GM23338 (cell line): ENCODE measurements around the gene IGF2BP1. TPM values are rescaled to one million over a fixed set of nuclear protein-coding genes. Genes with fewer than 3 reads are reported as not detected.

Source experiments
- ATAC-seq: fragments of 200-7000 bp; cut with Tn5 transposase; 3 replicates; pipeline ENCODE4 v1.9.1; 2020
- DNase-seq: peaks from one replicate; pipeline ENCODE4 v3.0.0-alpha.2; 2015; ENCODE audit warnings: low spot score
- H2AFZ ChIP-seq: fragments of 200-600 bp; sonication (generic); 2 replicates; pipeline ENCODE4 v1.8.0; 2016; ENCODE audit warnings: antibody characterized with exemption, mild to moderate bottlenecking, moderate library complexity
- H3F3A ChIP-seq: fragments of 200-600 bp; sonication (generic); replicated peaks from 2 replicates; pipeline ENCODE4 v1.8.0; 2017; ENCODE audit warnings: antibody characterized with exemption, mixed run types, low read depth
- H3K27ac ChIP-seq: fragments of 200-600 bp; sonication (generic); 2 replicates; pipeline ENCODE4 v1.6.1; 2016; ENCODE audit warnings: low read depth
- H3K27me3 ChIP-seq: fragments of 200-600 bp; sonication (generic); 2 replicates; pipeline ENCODE4 v1.8.0; 2016; ENCODE audit warnings: mild to moderate bottlenecking, mixed run types, moderate library complexity; ENCODE audit not compliant: insufficient read depth
- H3K36me3 ChIP-seq: fragments of 200-600 bp; sonication (generic); 2 replicates; pipeline ENCODE4 v1.8.0; 2016; ENCODE audit warnings: mild to moderate bottlenecking; ENCODE audit not compliant: insufficient read depth
- H3K4me1 ChIP-seq: fragments of 200-600 bp; sonication (generic); 2 replicates; pipeline ENCODE4 v1.8.0; 2016; ENCODE audit warnings: mild to moderate bottlenecking, moderate library complexity; ENCODE audit not compliant: insufficient read depth
- H3K4me2 ChIP-seq: fragments of 200-600 bp; sonication (generic); 2 replicates; pipeline ENCODE4 v1.7.1; 2017; ENCODE audit warnings: mixed run types
- H3K4me3 ChIP-seq: fragments of 200-600 bp; sonication (generic); 2 replicates; pipeline ENCODE4 v1.6.1; 2016; ENCODE audit warnings: mixed run types
- H3K79me2 ChIP-seq: fragments of 200-600 bp; sonication (generic); replicated peaks from 2 replicates; pipeline ENCODE4 v1.8.0; 2017; ENCODE audit warnings: mild to moderate bottlenecking; ENCODE audit not compliant: insufficient read depth
- H3K9me2 ChIP-seq: fragments of 200-600 bp; sonication (generic); 2 replicates; pipeline ENCODE4 v1.8.0; 2017; ENCODE audit not compliant: insufficient read depth
- H4K20me1 ChIP-seq: fragments of 200-600 bp; sonication (generic); replicated peaks from 2 replicates; pipeline ENCODE4 v1.8.0; 2017; ENCODE audit warnings: mild to moderate bottlenecking; ENCODE audit not compliant: insufficient read depth
- H3K27ac Mint-ChIP-seq: 2 replicates; pipeline ENCODE4 v1.8.0; 2020; ENCODE audit warnings: inconsistent platforms, mild to moderate bottlenecking, moderate library complexity, mixed read lengths
- H3K27me3 Mint-ChIP-seq: 3 replicates; pipeline ENCODE4 v1.8.0; 2022; ENCODE audit warnings: low read depth, mild to moderate bottlenecking, moderate library complexity, mixed read lengths, inconsistent platforms; ENCODE audit not compliant: insufficient read depth, poor library complexity
- H3K36me3 Mint-ChIP-seq: 3 replicates; pipeline ENCODE4 v1.8.0; 2021; ENCODE audit warnings: low read depth, mild to moderate bottlenecking, inconsistent platforms, moderate library complexity, mixed read lengths
- H3K4me1 Mint-ChIP-seq: 3 replicates; pipeline ENCODE4 v1.8.0; 2020; ENCODE audit warnings: mild to moderate bottlenecking, inconsistent platforms, mixed read lengths
- H3K4me3 Mint-ChIP-seq: 3 replicates; pipeline ENCODE4 v1.8.0; 2021; ENCODE audit warnings: moderate library complexity, mild to moderate bottlenecking, inconsistent platforms, mixed read lengths
- H3K9me3 Mint-ChIP-seq: 3 replicates; pipeline ENCODE4 v1.8.0; 2020; ENCODE audit warnings: moderate library complexity, mild to moderate bottlenecking, inconsistent platforms, mixed read lengths
- CREB1 ChIP-seq: fragments of 250-450 bp; sonication (Bioruptor Pico); IDR thresholded peaks from 2 replicates; pipeline ENCODE4 v1.5.0; 2020; ENCODE audit warnings: low read depth, mild to moderate bottlenecking, moderate library complexity
- EZH2phosphoT487 ChIP-seq: fragments of 200-600 bp; sonication (generic); IDR thresholded peaks from one replicate; pipeline ENCODE4 v1.8.1; 2018; ENCODE audit warnings: antibody characterized with exemption; ENCODE audit not compliant: unreplicated experiment
- JUNB ChIP-seq: IDR thresholded peaks from one replicate; pipeline ENCODE4 v1.6.1; 2016; ENCODE audit warnings: antibody characterized with exemption; ENCODE audit not compliant: unreplicated experiment
- NANOG ChIP-seq: IDR thresholded peaks from 2 replicates; pipeline ENCODE4 v1.6.1; 2016; ENCODE audit warnings: antibody characterized with exemption, borderline replicate concordance
- POLR2AphosphoS5 ChIP-seq: IDR thresholded peaks from 2 replicates; pipeline ENCODE4 v1.6.1; 2016; ENCODE audit warnings: antibody characterized with exemption, low read depth
- STAT1 ChIP-seq: IDR thresholded peaks from one replicate; pipeline ENCODE4 v1.6.1; 2016; ENCODE audit warnings: antibody characterized with exemption; ENCODE audit not compliant: unreplicated experiment
- ZNF114 ChIP-seq: fragments of 250-450 bp; sonication (Bioruptor Pico); IDR thresholded peaks from 2 replicates; pipeline ENCODE4 v1.5.0; 2020; ENCODE audit warnings: mild to moderate bottlenecking, moderate library complexity
- ZNF331 ChIP-seq: fragments of 250-450 bp; sonication (Bioruptor Pico); IDR thresholded peaks from 2 replicates; pipeline ENCODE4 v1.5.0; 2020; ENCODE audit warnings: low read depth, mild to moderate bottlenecking, moderate library complexity
- polyA plus RNA-seq: library from polyadenylated mRNA; unstranded; fragments of >200 nt; fragmentation: Nextera tagmentation; extraction: Ambion mirVana; gene quantifications from 2 replicates; pipeline ENCODE4 v1.2.1, GENCODE V29; 2016
- total RNA-seq: library from RNA; depleted of rRNA; stranded (reverse); fragments of >200 nt; shearing (Covaris generic); gene quantifications from 2 replicates; pipeline ENCODE4 v1.2.3, GENCODE V29; 2014
- TF ChIP-seq, protein P1 (sequence below), 2 experiments: fragments of 200-600 bp in 1 of 2; sonication (generic) in 1 of 2; conservative IDR thresholded peaks; 2 replicates each; pipeline versions ENCODE4 v1.5.1 to v1.6.1; 2016 to 2017; ENCODE audit warnings: antibody characterized with exemption in 2 of 2, low read depth in 2 of 2, mild to moderate bottlenecking in 2 of 2, moderate library complexity in 1 of 2
- TF ChIP-seq, protein P2 (sequence below): IDR thresholded peaks from one replicate; pipeline ENCODE4 v1.6.1; 2018; ENCODE audit warnings: antibody characterized with exemption; ENCODE audit not compliant: unreplicated experiment
- TF ChIP-seq, protein P3 (sequence below): IDR thresholded peaks from 2 replicates; pipeline ENCODE4 v1.6.1; 2016; ENCODE audit warnings: antibody characterized with exemption

The IGF2BP1 gene
- total and polyA plus RNA-seq, 2 experiments from 2014 or later: 68.6 to 249 TPM

DNA sequence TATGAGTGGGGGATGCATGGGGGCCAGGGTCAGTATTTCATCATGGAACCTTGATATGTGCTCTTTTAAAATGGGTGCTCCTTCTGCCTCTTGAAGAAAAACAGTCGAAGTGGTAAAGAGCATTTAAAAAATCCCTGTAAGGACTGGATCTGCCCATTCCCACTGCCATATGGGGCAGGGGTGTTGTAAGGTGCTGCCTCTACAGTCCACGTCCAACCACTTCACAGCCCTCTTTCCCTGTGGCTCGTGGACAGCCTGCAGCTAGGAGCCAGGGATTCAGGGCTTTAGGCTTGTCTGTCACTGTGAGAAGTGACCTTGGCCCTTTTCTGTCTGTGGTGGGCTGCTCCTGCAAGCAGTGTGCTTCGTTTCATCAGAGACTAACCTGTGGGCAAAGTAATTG, 44.3 kb downstream of the IGF2BP1 start (continued):
- TF ChIP-seq, protein P1, sequence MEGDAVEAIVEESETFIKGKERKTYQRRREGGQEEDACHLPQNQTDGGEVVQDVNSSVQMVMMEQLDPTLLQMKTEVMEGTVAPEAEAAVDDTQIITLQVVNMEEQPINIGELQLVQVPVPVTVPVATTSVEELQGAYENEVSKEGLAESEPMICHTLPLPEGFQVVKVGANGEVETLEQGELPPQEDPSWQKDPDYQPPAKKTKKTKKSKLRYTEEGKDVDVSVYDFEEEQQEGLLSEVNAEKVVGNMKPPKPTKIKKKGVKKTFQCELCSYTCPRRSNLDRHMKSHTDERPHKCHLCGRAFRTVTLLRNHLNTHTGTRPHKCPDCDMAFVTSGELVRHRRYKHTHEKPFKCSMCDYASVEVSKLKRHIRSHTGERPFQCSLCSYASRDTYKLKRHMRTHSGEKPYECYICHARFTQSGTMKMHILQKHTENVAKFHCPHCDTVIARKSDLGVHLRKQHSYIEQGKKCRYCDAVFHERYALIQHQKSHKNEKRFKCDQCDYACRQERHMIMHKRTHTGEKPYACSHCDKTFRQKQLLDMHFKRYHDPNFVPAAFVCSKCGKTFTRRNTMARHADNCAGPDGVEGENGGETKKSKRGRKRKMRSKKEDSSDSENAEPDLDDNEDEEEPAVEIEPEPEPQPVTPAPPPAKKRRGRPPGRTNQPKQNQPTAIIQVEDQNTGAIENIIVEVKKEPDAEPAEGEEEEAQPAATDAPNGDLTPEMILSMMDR (conservative IDR thresholded peaks at IDR 0.05; ENCODE audit: low read depth in 2 of 2): no peak
- no peak for TF ChIP-seq CREB1 (CRISPR knock-in tag)

DNA sequence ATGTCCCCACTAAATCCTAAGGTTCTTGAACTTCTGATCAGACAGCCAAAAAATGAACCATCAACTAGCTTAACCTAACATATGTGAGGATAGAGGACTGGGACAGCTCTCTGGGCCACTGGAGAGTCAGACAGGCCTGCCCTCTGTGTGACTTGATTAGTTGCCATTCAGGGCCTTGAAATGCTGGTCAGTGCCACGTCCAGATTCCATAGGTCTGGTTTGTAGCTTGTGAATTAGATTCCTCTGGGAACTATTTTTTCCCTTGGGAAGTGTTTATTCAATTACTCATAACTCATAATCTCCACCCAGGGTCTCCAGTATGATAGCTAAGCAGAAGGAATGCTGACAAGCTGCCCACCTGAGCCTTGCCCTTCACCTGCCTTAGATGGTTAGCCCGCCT, 48.2 kb downstream of the IGF2BP1 start:
- H3K27me3 Mint-ChIP-seq: peaks cover 11% of the 10 kb centered on the region
- no peak for TF ChIP-seq EZH2phosphoT487
- no peak for TF ChIP-seq JUNB
- no peak for TF ChIP-seq ZNF331 (CRISPR knock-in tag)
- no peak for TF ChIP-seq POLR2AphosphoS5
- TF ChIP-seq, protein P2, sequence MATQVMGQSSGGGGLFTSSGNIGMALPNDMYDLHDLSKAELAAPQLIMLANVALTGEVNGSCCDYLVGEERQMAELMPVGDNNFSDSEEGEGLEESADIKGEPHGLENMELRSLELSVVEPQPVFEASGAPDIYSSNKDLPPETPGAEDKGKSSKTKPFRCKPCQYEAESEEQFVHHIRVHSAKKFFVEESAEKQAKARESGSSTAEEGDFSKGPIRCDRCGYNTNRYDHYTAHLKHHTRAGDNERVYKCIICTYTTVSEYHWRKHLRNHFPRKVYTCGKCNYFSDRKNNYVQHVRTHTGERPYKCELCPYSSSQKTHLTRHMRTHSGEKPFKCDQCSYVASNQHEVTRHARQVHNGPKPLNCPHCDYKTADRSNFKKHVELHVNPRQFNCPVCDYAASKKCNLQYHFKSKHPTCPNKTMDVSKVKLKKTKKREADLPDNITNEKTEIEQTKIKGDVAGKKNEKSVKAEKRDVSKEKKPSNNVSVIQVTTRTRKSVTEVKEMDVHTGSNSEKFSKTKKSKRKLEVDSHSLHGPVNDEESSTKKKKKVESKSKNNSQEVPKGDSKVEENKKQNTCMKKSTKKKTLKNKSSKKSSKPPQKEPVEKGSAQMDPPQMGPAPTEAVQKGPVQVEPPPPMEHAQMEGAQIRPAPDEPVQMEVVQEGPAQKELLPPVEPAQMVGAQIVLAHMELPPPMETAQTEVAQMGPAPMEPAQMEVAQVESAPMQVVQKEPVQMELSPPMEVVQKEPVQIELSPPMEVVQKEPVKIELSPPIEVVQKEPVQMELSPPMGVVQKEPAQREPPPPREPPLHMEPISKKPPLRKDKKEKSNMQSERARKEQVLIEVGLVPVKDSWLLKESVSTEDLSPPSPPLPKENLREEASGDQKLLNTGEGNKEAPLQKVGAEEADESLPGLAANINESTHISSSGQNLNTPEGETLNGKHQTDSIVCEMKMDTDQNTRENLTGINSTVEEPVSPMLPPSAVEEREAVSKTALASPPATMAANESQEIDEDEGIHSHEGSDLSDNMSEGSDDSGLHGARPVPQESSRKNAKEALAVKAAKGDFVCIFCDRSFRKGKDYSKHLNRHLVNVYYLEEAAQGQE: no peak
- no peak for TF ChIP-seq CREB1 (CRISPR knock-in tag)
- TF ChIP-seq NANOG: no peak
- no peak for TF ChIP-seq STAT1
- TF ChIP-seq, protein P3, sequence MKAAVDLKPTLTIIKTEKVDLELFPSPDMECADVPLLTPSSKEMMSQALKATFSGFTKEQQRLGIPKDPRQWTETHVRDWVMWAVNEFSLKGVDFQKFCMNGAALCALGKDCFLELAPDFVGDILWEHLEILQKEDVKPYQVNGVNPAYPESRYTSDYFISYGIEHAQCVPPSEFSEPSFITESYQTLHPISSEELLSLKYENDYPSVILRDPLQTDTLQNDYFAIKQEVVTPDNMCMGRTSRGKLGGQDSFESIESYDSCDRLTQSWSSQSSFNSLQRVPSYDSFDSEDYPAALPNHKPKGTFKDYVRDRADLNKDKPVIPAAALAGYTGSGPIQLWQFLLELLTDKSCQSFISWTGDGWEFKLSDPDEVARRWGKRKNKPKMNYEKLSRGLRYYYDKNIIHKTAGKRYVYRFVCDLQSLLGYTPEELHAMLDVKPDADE: no peak
- TF ChIP-seq, protein P1 (conservative IDR thresholded peaks at IDR 0.05; ENCODE audit: low read depth in 2 of 2): no peak
- no peak for TF ChIP-seq ZNF114 (CRISPR knock-in tag)

More for the DNA sequence above, 48.2 kb downstream of the IGF2BP1 start:
- Histone ChIP-seq H3K4me1 (peaks cover 2% of the 10 kb centered on the region; the same call in 1 of the 2 replicates), H3K27me3 (no peaks in the 10 kb centered on the region), H3K79me2 (peaks cover 13% of the 10 kb centered on the region; the same call in 1 of the 2 replicates), H3F3A (peaks cover 57% of the 10 kb centered on the region), H3K4me3 (no peak overlapping the region), H3K4me2 (no peak overlapping the region), H3K9me2 (no peaks in the 10 kb centered on the region), H3K36me3 (peaks cover 100% of the 10 kb centered on the region), H4K20me1 (peaks cover 46% of the 10 kb centered on the region), H3K27ac (no peak overlapping the region), H2AFZ (no peak overlapping the region)
- ATAC-seq (no peak), DNase-seq (no peak)
- Mint-ChIP-seq H3K4me3 (no peak overlapping the region), H3K9me3 (no peaks in the 10 kb centered on the region), H3K4me1 (peaks cover 8% of the 10 kb centered on the region), H3K36me3 (peaks cover 95% of the 10 kb centered on the region), H3K27ac (no peak overlapping the region)
